ENCODE results near the gene RTN1. TPM values are rescaled to one million over a fixed set of nuclear protein-coding genes. Genes with fewer than 3 reads are reported as not detected.

The RTN1 gene
- total RNA-seq, 1 experiment from 2014 or later: 1.1 TPM

GRCh38 chr14:59588101-59588500, 282.5 kb downstream of the RTN1 start (continued):
- TF ChIP-seq E2F4 (CRISPR knock-in tag; IDR thresholded peaks at IDR 0.05; ENCODE audit: borderline replicate concordance, low read depth) (no peak), FOXK1 (CRISPR knock-in tag; IDR thresholded peaks at IDR 0.05) (no peak), FOXP1 (CRISPR knock-in tag; IDR thresholded peaks at IDR 0.05; ENCODE audit: borderline replicate concordance) (no peak)

GRCh38 chr14:59585891-59586554, 284.6 kb downstream of the RTN1 start:
- H3K9me3 Mint-ChIP-seq: peaks cover 10% of the 10 kb centered on the region; the same call in 1 of the 2 replicates
- peaks cover 9% of the 10 kb centered on the region; the same call in 1 of the 2 replicates for H3K4me1 Mint-ChIP-seq
- no peaks in the 10 kb centered on the region for H3K36me3 Mint-ChIP-seq
- H3K4me3 Mint-ChIP-seq: no peak overlapping the region
- H3K27ac Mint-ChIP-seq: no peak overlapping the region
- ChIA-PET POLR2A (no interaction called here), CTCF (interaction anchor here (0.8 to 1.6 kb wide), 3 partner anchors 10 to 312 kb away, joined by 4 to 6 read pairs (median 4); partner anchors contain the start of gene CCDC175)
- DNase-seq (ENCODE audit: low spot score) (no peak), ATAC-seq (no peak)
- H3K27me3 Mint-ChIP-seq (ENCODE audit: low read depth): no peaks in the 10 kb centered on the region
- TF ChIP-seq USF1 (CRISPR knock-in tag; IDR thresholded peaks at IDR 0.05): no peak
- no peak for TF ChIP-seq NFATC4 (CRISPR knock-in tag; IDR thresholded peaks at IDR 0.05)
- no peak for TF ChIP-seq ZNF219 (CRISPR knock-in tag; IDR thresholded peaks at IDR 0.05; ENCODE audit: borderline replicate concordance)
- no peak for TF ChIP-seq MLX (CRISPR knock-in tag; IDR thresholded peaks at IDR 0.05)
- TF ChIP-seq TEAD4 (CRISPR knock-in tag; IDR thresholded peaks at IDR 0.05): no peak
- TF ChIP-seq CREM (CRISPR knock-in tag; IDR thresholded peaks at IDR 0.05): no peak
- no peak for TF ChIP-seq FOXJ3 (CRISPR knock-in tag; IDR thresholded peaks at IDR 0.05; ENCODE audit: borderline replicate concordance)
- TF ChIP-seq CBFB (CRISPR knock-in tag; IDR thresholded peaks at IDR 0.05; ENCODE audit: low read depth): no peak
- no peak for TF ChIP-seq ZSCAN18 (CRISPR knock-in tag; IDR thresholded peaks at IDR 0.05)
- TF ChIP-seq ELF4 (CRISPR knock-in tag; IDR thresholded peaks at IDR 0.05; ENCODE audit: low read depth): no peak
- no peak for TF ChIP-seq OVOL2 (CRISPR knock-in tag; IDR thresholded peaks at IDR 0.05; ENCODE audit: borderline replicate concordance)
- no peak for TF ChIP-seq GRHL2 (CRISPR knock-in tag; IDR thresholded peaks at IDR 0.05; ENCODE audit: insufficient replicate concordance, severe bottlenecking)
- no peak for TF ChIP-seq E2F4 (CRISPR knock-in tag; IDR thresholded peaks at IDR 0.05; ENCODE audit: borderline replicate concordance, low read depth)

GRCh38 chr14:59583755-59584154, 286.8 kb downstream of the RTN1 start:
- DNase-seq (ENCODE audit: low spot score) (no peak), ATAC-seq (peak; percentile 75)
- Mint-ChIP-seq H3K9me3 (peaks cover 5% of the 10 kb centered on the region; the same call in 1 of the 2 replicates), H3K27me3 (ENCODE audit: low read depth) (no peaks in the 10 kb centered on the region), H3K4me3 (no peak overlapping the region), H3K36me3 (no peaks in the 10 kb centered on the region), H3K27ac (no peak overlapping the region; the same call in 1 of the 2 replicates), H3K4me1 (peaks cover 9% of the 10 kb centered on the region; the same call in 1 of the 2 replicates)
- ChIA-PET POLR2A (interaction anchor here (0.7 kb wide), 1 partner anchor 50 kb away, joined by 7 read pairs; no protein-coding TSS in a partner anchor), CTCF (interaction anchor here (0.6 to 2.5 kb wide), 12 partner anchors 29 to 1531 kb away, joined by 3 to 16 read pairs (median 3); no protein-coding TSS in a partner anchor)
- no peak for TF ChIP-seq FOXP4 (CRISPR knock-in tag; IDR thresholded peaks at IDR 0.05)
- no peak for TF ChIP-seq ZNF219 (CRISPR knock-in tag; IDR thresholded peaks at IDR 0.05; ENCODE audit: borderline replicate concordance)
- TF ChIP-seq MYBL2 (CRISPR knock-in tag; IDR thresholded peaks at IDR 0.05): no peak
- TF ChIP-seq JAZF1 (CRISPR knock-in tag; IDR thresholded peaks at IDR 0.05): no peak
- no peak for TF ChIP-seq E2F1 (CRISPR knock-in tag; IDR thresholded peaks at IDR 0.05)
- TF ChIP-seq ZBTB21 (CRISPR knock-in tag; IDR thresholded peaks at IDR 0.05; ENCODE audit: borderline replicate concordance): no peak
- no peak for TF ChIP-seq FOXP1 (CRISPR knock-in tag; IDR thresholded peaks at IDR 0.05; ENCODE audit: borderline replicate concordance)
- no peak for TF ChIP-seq ZNF423 (CRISPR knock-in tag; IDR thresholded peaks at IDR 0.05)
- no peak for TF ChIP-seq GTF2I (CRISPR knock-in tag; conservative IDR thresholded peaks at IDR 0.05)
- no peak for TF ChIP-seq EMX1 (CRISPR knock-in tag; IDR thresholded peaks at IDR 0.05)

Measured in WTC11 (cell line).